Measurements from ENCODE around the gene CYP17A1.
A peak's percentile ranks its signal among the peaks of the same experiment; 100 is the strongest.

DNA sequence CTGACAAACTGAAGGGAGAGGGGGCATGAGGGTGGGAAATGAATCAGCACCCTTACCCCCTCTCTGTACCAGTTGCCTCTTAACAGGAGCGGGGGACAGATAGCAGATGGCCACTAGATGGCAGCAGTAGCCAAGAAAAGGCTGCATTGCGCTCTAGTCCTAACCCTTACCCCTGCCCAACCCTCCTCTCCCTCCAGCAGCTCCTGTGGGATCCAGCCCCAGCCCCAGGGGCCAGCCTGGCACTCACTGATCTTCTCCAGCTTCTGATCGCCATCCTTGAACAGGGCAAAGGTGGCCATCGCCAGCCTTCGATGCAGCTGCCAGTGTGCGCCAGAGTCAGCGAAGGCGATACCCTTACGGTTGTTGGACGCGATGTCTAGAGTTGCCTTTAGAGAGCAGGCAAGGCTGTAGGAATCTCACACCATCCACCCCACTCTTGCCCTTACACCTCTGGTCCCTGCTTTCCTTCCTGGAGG, 2.2 kb downstream of the CYP17A1 start:
- TF ChIP-seq, protein P1, sequence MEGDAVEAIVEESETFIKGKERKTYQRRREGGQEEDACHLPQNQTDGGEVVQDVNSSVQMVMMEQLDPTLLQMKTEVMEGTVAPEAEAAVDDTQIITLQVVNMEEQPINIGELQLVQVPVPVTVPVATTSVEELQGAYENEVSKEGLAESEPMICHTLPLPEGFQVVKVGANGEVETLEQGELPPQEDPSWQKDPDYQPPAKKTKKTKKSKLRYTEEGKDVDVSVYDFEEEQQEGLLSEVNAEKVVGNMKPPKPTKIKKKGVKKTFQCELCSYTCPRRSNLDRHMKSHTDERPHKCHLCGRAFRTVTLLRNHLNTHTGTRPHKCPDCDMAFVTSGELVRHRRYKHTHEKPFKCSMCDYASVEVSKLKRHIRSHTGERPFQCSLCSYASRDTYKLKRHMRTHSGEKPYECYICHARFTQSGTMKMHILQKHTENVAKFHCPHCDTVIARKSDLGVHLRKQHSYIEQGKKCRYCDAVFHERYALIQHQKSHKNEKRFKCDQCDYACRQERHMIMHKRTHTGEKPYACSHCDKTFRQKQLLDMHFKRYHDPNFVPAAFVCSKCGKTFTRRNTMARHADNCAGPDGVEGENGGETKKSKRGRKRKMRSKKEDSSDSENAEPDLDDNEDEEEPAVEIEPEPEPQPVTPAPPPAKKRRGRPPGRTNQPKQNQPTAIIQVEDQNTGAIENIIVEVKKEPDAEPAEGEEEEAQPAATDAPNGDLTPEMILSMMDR (IDR thresholded peaks at IDR 0.05; ENCODE audit: insufficient read depth, low read depth, low read length) = peak; percentile 78
- TF ChIP-seq EZH2 (IDR thresholded peaks at IDR 0.05; ENCODE audit: insufficient read depth, low read length) = no peak
